Stimulated activated CD8-positive, alpha-beta memory T cell treated with anti-CD3 and anti-CD28 coated beads, Interleukin-15, amount 100 ng/mL, for 24 hours (primary cell): Measurements from ENCODE around the gene SDHAF4.
A peak's percentile ranks its signal among the peaks of the same experiment; 100 is the strongest.
"Not testable (repeated sequence)": the region's sequence is repeated elsewhere in the genome, so short reads cannot be mapped to it uniquely, and the experiment has no call there.

Source experiments
- DNase-seq: peaks from one replicate; pipeline ENCODE4 v3.0.0-alpha.2; 2020; ENCODE audit warnings: low read depth

Gene SDHAF4

DNA sequence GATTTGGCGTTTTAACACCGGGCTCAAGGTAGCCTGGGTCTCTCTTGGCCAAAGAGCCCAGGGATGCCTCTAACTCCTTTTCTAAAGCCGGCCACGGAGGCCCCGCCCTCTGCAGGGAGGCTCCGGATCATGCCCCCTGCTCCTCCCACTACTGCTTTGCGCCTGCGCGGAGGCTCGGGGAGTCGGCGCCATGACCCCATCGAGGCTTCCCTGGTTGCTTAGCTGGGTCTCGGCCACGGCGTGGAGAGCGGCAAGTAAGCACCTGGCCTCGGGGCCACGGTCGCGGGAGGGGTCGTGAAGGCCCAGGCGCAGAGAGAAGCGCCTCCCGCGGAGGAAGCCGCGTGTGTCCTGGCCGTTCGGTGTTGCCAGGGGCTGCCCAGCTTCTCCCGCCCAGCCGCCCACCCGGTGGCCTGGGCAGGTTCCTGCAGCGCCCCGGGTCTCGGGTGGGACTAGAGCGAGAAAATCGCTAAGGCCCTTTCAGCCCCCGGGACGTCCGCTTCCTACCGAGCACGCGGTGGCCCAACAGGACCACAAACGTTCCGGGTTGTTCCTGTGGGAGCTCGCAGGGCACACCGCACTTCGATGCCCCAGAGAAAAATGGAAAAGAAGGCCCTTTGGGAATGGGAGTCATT lies at the start of gene SDHAF4:
TSS of gene SDHAF4 (plus strand) at position 180 of the 632 bp plus-strand sequence. CDS start at position 191, 11 bp downstream.
- DNase-seq = peak; percentile 83

DNA sequence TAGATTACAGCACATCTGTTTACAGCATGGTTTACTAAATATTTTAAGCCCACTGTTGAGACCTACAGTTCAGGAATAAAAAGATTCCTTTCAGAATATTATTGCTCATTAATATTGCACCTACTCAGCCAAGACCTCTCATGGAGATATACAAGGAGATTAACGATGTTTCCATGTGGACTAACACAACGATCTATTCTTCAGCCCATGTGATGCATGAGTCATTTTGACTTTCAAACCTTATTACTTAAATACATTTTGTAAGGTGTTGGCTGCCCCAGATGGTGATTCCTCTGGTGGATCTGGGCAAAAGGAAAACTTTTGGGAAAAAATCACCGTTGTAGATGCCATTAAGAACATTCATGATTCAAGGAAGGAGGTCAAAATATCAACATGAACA lies 48.0 kb upstream of the SDHAF4 start:
- DNase-seq = no peak

DNA sequence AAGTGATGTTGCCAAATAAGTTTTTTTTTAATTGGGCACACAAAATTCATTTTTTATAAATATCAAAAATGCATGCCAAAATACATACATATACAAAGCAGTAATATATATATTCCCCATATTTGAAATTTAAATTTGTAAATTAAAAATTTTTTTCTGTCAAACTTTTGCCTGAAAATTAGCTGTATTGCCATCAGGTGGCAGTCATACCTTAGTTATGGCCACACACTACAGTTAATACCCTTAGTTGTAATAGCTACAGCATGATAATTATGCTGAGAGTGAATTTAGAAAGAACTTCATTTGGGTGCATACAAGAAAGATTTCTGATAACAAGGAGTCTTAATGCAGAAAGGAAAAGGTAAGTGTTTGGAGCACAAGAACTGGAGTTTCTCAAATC lies 46.2 kb upstream of the SDHAF4 start:
- DNase-seq = no peak

DNA sequence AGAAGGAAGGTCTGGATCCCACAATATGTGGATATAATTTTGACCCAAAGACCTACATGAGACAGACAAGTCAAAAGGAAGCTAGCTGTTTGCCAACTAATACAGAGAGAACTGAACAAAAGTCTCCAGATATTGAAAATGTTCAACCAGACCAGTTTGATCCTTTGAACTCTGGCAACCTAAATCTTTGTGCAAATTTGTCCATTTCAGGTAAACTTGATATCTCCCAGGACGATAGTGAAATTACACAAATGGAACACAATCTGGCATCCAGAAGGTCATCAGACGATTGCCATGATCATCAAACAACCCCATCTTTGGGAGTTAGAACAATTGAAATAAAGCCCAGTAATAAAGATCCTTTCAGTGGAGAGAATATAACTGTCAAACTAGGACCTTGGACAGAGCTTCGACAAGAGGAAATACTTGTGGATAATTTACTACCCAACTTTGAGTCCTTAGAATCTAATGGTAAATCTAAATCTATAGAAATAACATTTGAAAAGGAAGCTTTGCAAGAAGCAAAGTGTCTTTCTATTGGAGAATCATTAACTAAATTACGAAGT lies 41.9 kb upstream of the SDHAF4 start:
- no peak for DNase-seq

DNA sequence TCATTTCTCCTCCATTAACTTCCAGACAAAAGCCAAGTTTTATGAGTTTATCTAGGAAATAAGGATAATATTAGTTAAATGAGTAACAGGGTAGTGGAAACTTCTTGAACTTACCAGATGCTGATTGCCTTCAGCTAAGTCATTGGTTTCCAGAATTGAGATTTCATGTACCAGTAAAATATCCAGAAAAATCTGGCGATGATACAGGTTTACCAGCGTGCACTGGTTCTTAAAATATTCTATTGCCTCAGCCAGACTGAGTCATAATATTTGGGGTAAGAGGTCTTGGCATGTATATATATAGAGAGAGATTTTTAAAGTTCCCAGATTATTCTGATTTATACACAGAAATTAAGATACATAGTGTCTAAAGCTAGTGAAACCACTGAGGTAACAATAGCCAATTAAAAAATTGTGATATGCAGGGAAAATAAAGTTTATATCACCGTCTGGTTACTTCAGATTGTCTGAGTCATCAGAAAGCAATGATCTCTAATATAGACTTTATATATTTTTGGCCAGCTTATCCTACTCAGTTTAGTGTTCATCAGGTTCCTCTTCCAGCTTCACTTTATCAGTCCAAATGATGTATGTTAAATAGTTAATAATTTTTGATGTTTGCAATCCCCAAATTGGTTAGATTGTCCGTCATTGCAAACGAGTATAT lies 39.5 kb upstream of the SDHAF4 start:
- DNase-seq = no peak

DNA sequence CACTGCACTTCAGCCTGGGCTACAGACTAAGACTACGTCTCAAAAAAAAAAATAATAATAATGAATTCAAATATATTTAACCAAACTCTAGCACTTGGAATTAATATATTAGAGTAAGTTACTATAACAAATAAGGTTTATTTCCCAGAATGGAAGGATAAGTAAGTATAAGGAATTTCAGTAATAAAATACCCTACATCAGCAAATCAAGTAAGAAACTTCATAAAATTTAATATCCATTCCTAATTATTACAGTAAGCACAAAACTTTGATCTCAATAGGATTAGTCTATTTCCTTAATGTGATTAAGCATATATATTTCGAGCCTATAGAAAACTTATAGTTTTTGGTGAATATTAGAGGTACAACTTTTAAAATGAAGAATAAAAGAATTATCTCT lies 36.7 kb upstream of the SDHAF4 start:
- no peak for DNase-seq

DNA sequence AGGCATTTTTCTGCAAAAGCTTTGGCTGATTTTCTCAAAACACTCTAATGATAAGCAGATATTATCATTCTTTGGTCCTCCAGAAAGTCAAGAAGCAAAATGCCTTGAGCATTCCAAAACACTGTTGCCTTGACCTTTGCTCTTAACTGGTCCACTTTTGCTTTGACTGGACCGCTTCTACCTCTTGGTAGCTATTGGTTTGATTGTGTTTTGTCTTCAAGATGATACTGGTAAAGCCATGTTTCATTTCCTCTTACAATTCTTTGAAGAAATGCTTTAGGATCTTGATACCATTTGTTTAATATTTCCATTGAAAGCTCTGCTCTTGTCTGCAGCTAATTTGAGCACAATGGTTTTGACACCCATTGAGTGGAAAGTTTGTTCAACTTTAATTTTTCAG lies 35.6 kb upstream of the SDHAF4 start:
- DNase-seq = no peak

DNA sequence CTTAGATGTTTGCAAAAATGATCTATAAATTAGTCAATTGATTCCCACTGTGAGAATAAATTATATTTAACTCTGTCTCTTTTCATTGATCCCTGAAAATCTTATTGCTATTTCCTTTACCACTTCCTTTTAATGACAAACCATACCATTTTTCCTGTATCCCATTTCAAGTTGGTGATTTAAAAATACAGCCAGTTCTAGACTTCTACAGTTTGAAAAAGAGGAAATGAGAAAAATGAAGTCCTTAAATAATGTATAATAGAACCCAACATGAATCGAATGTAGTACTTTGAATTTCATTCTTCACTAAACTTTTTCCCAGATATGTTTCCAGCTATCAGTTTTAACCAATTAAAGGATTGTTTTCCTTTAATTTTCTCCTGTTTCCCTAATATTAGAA lies 29.5 kb upstream of the SDHAF4 start:
- DNase-seq = no peak

DNA sequence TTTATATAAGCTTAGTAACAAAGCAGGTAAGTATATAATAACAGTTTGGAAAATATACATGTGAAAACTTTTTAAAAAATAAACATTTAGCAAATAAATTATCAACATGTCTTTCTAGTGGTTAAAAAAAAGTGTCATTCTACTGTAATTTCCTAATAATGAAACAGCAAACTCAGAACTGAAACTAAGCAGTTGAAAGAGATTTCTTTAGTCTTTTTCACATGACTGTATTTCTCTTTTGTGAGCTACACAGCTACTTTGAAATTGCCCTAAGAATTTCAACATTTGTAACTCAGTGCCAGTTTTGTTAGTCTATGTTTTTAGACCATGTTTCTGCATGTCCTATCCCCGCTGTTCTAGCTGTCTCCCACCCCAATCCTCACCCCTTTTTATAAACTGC lies 28.4 kb upstream of the SDHAF4 start:
- DNase-seq = no peak

DNA sequence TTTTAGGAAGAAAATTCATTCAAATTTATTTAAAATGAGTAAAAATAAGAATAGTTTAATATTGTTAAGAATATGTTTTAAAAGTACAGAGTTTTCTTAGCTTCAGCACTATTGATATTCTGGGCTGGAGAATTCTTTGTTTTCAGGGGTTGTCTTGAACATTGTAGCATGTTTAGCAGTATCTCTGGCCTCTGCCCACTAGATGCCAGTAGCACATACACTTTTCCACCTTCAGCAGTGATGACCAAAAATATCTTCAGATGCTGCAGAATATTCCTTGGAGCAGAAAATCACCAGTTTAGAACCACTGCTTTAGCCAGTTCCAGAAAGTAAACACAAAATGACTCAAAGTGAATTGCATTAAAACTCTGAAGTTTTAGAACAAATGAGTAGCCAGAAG lies 19.4 kb upstream of the SDHAF4 start:
- DNase-seq = no peak

DNA sequence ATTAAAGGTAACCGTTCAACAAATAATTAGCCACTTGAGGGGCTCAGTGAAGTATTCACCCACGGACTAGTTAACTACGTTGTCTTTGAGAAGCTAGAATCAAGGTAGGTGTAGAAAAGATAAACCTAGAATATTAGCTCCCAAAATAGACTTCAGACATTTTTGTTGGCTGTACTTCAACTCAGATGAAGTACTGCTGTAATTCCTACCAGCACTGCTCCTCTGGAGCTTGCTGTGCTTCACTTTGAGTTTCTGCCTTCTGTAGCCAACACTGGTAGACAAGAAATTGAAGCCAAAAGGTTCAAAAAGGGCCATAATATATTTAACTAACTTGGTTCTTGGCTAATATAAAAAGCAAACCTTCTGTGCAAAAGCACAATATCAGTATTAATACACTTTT lies 18.8 kb upstream of the SDHAF4 start:
- no peak for DNase-seq

DNA sequence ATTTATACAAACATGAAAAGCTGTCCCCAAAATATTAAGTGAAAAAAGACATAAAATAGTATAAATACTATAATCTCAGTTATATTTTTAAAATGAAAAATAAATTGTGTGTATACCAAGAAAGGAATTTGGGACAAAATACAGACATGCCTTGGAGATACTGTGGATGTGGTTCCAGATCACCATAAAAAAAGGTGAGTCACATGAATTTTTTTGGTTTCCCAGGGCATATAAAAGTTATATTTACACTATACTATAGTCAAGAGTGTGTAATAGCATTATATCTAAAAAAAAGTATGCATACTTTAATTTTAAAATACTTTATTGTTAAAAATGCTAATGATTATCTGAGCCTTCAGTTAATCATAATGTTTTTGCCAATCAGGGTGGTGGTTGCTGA lies 17.4 kb upstream of the SDHAF4 start:
- no peak for DNase-seq

DNA sequence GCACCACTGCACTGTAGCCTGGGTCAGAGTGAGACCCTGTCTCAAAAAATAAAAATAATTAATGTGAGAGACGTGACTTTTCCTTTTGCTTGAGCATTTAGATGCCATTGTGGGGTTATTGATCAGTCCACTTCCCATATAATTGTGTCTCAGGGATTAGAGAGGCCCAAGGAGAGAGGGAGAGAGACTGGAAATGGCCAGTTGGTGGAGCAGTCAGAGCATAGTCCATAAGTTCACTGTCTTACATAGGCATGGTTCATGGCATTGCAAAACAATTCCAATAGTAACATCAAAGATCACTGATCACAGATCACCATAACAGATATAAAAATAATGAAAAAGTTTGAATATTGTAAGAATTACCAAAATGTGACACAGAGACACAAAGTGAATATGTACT lies 15.2 kb upstream of the SDHAF4 start:
- DNase-seq = no peak

DNA sequence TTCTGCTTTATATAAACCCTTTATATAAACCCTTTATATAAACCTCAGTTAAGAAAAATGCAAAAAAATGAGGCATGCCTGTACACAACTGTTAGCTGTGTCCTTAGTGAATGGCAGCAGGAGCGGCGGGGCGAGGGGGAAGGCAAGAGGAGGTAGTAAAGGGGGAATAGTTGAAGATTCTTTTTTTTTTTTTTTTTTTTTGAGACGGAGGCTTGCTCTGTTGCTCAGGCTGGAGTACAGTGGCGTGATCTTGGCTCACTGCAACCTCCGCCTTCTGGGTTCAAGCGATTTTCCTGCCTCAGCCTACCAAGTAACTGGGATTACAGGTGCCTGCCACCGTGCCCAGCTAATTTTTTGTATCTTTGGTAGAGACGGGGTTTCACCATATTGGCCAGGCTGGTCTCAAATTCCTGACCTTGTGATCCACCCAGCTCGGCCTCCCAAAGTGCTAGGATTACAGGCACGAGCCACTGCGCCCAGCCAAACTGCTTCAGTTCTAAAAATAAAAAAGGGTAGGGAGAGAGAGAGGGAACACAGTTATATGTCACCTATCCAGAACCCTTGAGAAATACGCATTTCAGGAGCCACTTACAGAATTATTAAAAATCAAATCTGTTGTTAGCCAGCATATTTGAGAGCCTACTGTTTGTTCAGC lies 14.3 kb upstream of the SDHAF4 start:
- DNase-seq = not testable (repeated sequence)

DNA sequence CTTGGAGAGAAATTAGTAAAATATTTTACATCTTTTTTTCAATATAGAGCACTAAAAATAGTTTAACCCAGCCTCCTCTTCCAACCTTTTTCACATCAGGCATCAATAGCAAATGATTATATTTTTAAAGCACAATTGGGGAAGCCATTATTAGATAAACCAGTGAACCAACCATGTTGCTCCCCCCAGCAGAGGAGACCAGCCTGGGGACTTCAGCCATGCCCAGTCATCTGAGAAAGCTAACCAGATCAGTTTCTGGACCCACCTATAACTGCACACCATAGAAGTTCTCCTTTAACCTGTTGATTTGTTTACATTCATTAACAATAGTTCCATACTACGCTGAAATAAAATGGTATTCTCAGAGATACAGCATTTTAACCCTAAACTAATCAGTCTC lies 13.8 kb upstream of the SDHAF4 start:
- no peak for DNase-seq

DNA sequence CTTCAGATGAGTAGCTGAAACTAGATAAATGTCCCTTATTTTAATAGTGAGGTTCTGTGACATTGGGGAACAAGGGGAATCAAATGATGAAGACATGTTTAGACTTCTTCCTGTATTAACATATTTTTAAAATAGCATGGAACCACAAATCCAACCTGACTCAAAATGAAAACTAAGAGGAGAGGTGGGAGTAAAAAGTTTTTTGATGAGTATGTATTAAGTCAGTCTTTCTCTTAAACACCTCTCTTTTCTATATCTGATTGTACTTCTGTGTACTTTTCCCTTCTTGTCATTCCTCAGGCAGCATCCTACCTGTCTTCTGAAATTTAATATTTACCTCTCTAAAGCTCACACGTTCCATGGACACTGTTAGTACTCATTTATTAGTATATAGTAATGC lies 8.7 kb upstream of the SDHAF4 start:
- no peak for DNase-seq

DNA sequence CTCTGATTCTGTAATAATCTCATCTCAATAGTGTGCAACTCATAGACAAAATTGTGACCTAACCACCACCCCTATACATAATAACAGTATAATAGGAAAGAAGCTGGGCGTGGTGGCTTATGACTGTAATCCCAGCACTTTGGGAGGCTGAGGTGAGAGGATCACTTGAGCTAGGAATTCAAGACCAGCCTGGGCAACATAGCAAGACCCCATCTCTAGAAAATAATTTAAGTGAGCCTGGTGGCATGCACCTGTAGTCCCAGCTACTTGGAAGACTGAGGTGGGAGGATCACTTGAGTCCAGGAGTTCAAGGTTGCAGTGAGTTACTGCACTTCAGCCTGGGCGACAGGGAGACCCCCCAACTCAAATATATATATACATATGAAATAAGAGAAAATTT lies 4.3 kb upstream of the SDHAF4 start:
- DNase-seq = not testable (repeated sequence)

DNA sequence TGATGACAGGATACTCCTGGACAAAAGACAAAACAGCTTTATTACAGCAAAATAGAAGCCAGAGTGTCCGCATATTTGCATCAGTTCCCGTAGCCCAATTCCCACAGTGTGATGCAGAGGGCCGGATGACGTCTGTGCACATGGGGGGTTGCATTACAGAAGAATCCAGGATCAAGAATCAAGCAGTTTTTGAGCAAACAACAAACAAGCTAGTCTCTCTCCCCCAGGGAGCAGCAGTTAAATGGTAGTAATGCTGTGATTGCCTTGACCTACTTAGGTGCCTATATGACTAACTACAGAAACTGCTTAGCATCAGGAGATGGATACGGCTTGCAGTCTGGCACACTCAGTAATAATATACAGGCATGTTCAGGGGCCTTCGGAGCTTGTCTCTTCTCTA lies 3.2 kb upstream of the SDHAF4 start:
- DNase-seq = no peak

DNA sequence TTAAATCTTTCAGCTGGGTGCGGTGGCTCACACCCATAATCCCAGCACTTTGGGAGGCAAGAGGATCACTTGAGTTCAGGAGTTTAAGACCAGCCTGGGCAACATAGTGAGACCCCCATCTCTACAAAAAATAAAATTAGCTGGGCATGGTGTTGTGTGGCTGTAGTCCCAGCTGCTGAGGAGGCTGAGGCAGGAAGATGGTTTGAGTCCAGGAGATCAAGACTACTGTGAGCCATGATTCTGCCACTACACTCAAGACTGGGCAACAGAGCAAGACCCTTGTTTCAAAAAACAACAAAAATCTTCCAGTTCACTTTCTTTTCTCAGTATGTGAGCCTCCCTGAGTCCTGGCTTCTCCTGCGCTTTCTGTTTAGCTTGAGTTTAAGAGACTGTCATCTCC lies 7.9 kb downstream of the SDHAF4 start:
- DNase-seq = no peak

DNA sequence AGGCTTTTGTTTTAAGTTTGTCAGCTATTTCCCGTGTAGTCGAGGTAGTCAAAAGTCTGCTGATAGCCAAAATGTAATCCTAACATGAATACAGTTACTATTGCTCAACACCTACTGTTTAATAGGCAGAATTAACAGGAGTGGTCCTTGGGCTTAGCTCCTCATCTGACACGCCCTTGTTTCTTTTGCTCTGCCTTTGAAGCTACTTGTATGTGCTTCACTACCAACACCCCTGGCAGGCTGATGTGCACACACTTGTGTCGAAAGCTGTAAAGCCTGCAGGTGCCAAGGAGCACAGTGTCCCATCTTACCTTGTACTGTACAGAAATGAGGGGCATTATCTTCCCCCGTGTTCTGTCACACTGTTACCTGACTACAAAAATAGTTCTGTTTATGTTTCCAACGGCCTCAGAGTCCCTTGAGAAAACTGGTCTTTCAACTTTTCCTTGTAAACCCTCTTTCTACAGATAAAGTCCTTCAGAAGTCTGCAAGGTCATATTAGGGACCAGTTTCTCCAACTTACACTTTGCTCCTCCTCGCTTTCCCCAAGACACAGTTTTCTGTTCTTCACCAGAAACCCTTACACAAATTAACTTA lies 9.3 kb downstream of the SDHAF4 start:
- DNase-seq = no peak

DNA sequence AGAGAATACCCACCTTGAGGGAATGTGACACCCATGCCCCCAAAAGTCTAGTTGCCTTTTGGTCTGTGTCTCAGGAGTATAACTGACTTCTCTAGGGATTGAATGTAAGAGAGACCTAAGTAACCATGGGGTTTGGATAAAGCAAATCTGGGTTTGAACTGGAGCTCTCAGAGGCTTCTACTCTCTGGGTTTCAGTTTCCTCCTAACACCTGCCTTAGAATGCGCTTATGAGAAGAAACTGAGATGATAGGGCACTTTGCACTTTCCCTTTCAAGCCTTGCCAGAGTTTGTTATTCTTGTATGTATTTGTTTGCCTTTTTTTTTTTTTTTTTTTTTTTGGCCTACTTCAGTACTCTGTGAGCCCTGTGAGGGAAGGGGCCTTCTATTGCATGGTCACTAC lies 19.4 kb downstream of the SDHAF4 start:
- no peak for DNase-seq

DNA sequence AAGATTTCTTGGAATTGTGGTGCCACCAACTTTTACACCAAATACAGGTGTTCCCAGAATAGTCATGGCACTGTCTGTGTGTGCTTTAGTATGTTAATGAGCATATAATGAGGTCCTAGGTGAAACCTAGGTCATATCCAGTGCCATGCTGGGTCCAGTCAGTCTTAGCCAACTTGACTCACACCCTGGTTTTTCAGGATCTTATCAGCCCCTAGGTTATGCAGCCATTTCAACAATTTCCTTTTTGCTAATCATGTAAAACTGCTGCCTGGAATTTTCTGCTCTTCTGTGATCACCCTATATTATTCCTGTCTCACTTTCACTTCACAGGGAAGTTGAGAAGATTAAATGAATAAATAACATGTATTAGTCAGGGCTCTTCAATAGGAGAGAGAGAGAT lies 23.7 kb downstream of the SDHAF4 start:
- DNase-seq = no peak
